ENCODE data around the gene FAIM2.

Gene FAIM2

DNA sequence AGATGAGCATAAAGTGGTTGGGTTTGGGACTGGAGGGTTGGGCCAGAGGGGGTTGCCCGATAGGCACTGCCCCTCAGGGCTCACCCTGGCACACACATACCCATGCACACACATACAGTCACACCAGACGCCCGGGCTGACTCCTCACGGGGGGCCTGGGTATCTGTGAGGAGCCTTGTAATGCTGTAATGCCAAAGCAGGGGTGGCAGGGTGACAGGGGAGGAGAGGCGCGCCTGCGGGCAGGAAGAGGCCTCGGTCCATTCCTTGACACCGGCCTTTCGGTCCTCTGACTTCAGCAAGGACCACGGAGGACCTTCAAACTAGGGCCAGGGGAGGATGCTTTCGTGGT lies 375 bp downstream of the FAIM2 start:
- Histone ChIP-seq H3K27me3 (ENCODE audit: insufficient read depth, low read depth) (no peaks in the 10 kb centered on the region; the same call in 1 of the 2 replicates), H3K79me2 (ENCODE audit: insufficient read depth, low read depth) (no peaks in the 10 kb centered on the region), H2AFZ (ENCODE audit: low read depth) (no peak overlapping the region), H3K9ac (no peak overlapping the region), H3K4me2 (no peak overlapping the region), H3K4me3 (IDR thresholded peaks at IDR 0.05; ENCODE audit: insufficient read depth, low read depth, low read length) (no peak overlapping the region), H3K27ac (no peak overlapping the region), H4K20me1 (ENCODE audit: insufficient read depth) (no peaks in the 10 kb centered on the region), H3K36me3 (ENCODE audit: insufficient read depth) (no peaks in the 10 kb centered on the region), H3K4me1 (ENCODE audit: low read depth, poor library complexity, severe bottlenecking) (no peaks in the 10 kb centered on the region)
- no peak for TF ChIP-seq CTCF (conservative IDR thresholded peaks at IDR 0.05; ENCODE audit: low read depth, low read length)

DNA sequence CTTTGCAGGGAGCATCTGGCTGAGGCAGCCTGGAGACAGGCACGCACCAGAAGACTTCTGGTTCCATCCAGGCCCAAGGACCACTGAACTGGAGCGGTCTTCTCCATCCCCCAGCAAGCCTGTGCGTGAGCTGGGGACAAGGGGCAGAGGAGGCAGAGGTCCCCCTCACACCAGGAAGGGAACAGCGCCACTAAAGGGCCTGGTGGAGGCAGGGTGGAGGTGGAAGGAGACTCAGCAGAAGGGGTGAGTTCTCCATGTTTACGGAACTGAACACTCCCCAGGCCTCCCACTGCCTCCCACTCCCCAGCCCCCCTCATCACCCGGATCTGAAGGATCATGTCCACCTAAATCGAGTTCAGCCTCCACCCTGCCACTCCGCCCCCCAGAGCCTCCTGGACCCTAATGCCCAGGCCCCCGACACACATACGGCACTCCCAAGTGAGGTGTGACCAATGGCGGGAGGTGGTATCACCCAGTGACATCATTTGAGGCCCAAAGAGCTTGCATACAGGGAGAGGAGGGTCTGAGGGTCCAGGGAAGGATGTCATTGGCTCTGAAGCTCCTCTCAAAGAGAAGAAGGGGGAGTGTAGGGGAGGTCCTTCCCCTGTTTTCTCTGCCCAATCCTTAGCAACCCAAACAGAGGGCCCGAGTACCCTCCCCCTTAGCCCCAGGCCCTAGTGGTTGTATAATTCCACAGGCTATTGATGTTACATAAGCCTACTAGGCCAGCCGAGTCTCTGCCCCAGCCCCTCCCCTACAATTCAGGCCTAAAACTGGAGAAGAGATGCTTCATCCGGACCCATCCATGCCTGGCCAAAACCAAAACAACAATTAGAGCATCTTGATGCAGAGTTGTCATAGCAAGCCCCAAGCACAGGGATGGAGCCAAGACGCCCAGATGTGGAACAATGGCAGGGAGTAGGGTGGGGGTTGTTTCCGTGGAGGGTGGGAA lies 1.0 kb downstream of the FAIM2 start:
- Histone ChIP-seq H3K9ac (no peak overlapping the region), H3K27ac (no peak overlapping the region), H3K4me3 (IDR thresholded peaks at IDR 0.05; ENCODE audit: insufficient read depth, low read depth, low read length) (no peak overlapping the region), H3K36me3 (ENCODE audit: insufficient read depth) (no peaks in the 10 kb centered on the region), H3K4me2 (no peak overlapping the region), H4K20me1 (ENCODE audit: insufficient read depth) (no peaks in the 10 kb centered on the region), H3K4me1 (ENCODE audit: low read depth, poor library complexity, severe bottlenecking) (no peaks in the 10 kb centered on the region), H2AFZ (ENCODE audit: low read depth) (no peak overlapping the region), H3K79me2 (ENCODE audit: insufficient read depth, low read depth) (no peaks in the 10 kb centered on the region), H3K27me3 (ENCODE audit: insufficient read depth, low read depth) (no peaks in the 10 kb centered on the region; the same call in 1 of the 2 replicates)
- TF ChIP-seq CTCF (conservative IDR thresholded peaks at IDR 0.05; ENCODE audit: low read depth, low read length), result no peak

- Histone ChIP-seq H3K27me3 (ENCODE audit: insufficient read depth, low read depth) (no peaks in the 10 kb centered on the region; the same call in 1 of the 2 replicates), H3K27ac (no peak overlapping the region), H3K79me2 (ENCODE audit: insufficient read depth, low read depth) (no peaks in the 10 kb centered on the region), H4K20me1 (ENCODE audit: insufficient read depth) (no peaks in the 10 kb centered on the region), H3K36me3 (ENCODE audit: insufficient read depth) (no peaks in the 10 kb centered on the region), H2AFZ (ENCODE audit: low read depth) (no peak overlapping the region), H3K4me3 (IDR thresholded peaks at IDR 0.05; ENCODE audit: insufficient read depth, low read depth, low read length) (no peak overlapping the region), H3K4me1 (ENCODE audit: low read depth, poor library complexity, severe bottlenecking) (no peaks in the 10 kb centered on the region), H3K4me2 (no peak overlapping the region), H3K9ac (no peak overlapping the region)
- no peak for TF ChIP-seq CTCF (conservative IDR thresholded peaks at IDR 0.05; ENCODE audit: low read depth, low read length)
Measured at GRCh38 chr12:49901986-49902385, 1.7 kb downstream of the FAIM2 start.

DNA sequence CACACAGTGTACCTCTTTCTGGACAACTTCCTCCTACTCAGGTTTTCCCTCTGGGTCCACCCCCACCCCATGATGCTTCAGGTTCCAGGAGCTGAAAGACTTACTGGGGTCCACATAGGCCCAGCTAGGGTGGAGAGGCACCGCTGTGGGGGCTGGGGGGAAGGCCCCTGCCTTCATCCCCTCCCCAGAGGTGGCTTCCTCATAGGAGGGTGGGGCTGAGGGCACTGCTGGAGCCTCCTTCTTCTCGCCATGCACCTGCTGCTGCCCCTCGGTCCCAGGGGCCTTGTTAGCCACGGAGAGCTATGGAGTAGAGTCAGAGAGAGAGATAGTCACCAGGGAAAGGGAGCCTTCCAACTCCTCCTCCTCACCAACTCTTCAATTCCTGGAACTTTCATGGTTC lies 2.7 kb downstream of the FAIM2 start:
- H2AFZ ChIP-seq (ENCODE audit: low read depth), result no peak overlapping the region
- H3K27me3 ChIP-seq (ENCODE audit: insufficient read depth, low read depth), result no peaks in the 10 kb centered on the region; the same call in 1 of the 2 replicates
- no peaks in the 10 kb centered on the region for H4K20me1 ChIP-seq (ENCODE audit: insufficient read depth)
- no peak for TF ChIP-seq CTCF (conservative IDR thresholded peaks at IDR 0.05; ENCODE audit: low read depth, low read length)
- H3K79me2 ChIP-seq (ENCODE audit: insufficient read depth, low read depth), result no peaks in the 10 kb centered on the region
- H3K4me2 ChIP-seq, result no peak overlapping the region
- no peak overlapping the region for H3K27ac ChIP-seq
- H3K36me3 ChIP-seq (ENCODE audit: insufficient read depth), result no peaks in the 10 kb centered on the region
- H3K4me3 ChIP-seq (IDR thresholded peaks at IDR 0.05; ENCODE audit: insufficient read depth, low read depth, low read length), result no peak overlapping the region
- no peak overlapping the region for H3K9ac ChIP-seq
- H3K4me1 ChIP-seq (ENCODE audit: low read depth, poor library complexity, severe bottlenecking), result no peaks in the 10 kb centered on the region

Measured in KMS-11 (cell line).